ENCODE measurements around the gene PIK3R6.

GRCh38 chr17:8781776-8782175, 85.7 kb downstream of the PIK3R6 start:
- no peak for TF ChIP-seq CTCF (IDR thresholded peaks at IDR 0.05)
- TF ChIP-seq POLR2A (IDR thresholded peaks at IDR 0.05), result no peak
